Chondrocyte (in vitro differentiated cells): ENCODE data around the gene C2orf92. TPM values are rescaled to one million over a fixed set of nuclear protein-coding genes. Genes with fewer than 3 reads are reported as not detected.

ENCODE experiments used
- DNase-seq: peaks from one replicate; pipeline ENCODE4 v3.0.0; 2021; ENCODE audit warnings: mixed read lengths, low spot score
- H3K27ac Mint-ChIP-seq: one replicate; pipeline ENCODE4 v1.8.0; 2021; ENCODE audit warnings: mild to moderate bottlenecking, moderate library complexity, mixed read lengths; ENCODE audit not compliant: unreplicated experiment
- H3K27me3 Mint-ChIP-seq: 2 replicates; pipeline ENCODE4 v1.8.0; 2021; ENCODE audit warnings: low read depth, mixed read lengths
- H3K36me3 Mint-ChIP-seq: 2 replicates; pipeline ENCODE4 v1.8.0; 2021; ENCODE audit warnings: low read depth, mixed read lengths
- H3K4me1 Mint-ChIP-seq: 2 replicates; pipeline ENCODE4 v1.8.0; 2021; ENCODE audit warnings: low read depth, mild to moderate bottlenecking, mixed read lengths
- H3K4me3 Mint-ChIP-seq: one replicate; pipeline ENCODE4 v1.8.0; 2021; ENCODE audit warnings: mild to moderate bottlenecking, moderate library complexity, mixed read lengths; ENCODE audit not compliant: unreplicated experiment
- H3K9me3 Mint-ChIP-seq: 2 replicates; pipeline ENCODE4 v1.8.0; 2021; ENCODE audit warnings: low read depth, mixed read lengths
- total RNA-seq: library from RNA; stranded (reverse); gene quantifications from 3 replicates; pipeline ENCODE4 v1.2.1, GENCODE V29; 2021
- TF ChIP-seq, protein P1 (sequence below): fragments of 200-600 bp; sonication (generic); IDR thresholded peaks from 2 replicates; pipeline ENCODE4 v1.5.0; 2021; ENCODE audit warnings: antibody characterized with exemption, mild to moderate bottlenecking, moderate library complexity

The C2orf92 gene
- total RNA-seq, 1 donor from 2014 or later = 8.8 TPM

DNA sequence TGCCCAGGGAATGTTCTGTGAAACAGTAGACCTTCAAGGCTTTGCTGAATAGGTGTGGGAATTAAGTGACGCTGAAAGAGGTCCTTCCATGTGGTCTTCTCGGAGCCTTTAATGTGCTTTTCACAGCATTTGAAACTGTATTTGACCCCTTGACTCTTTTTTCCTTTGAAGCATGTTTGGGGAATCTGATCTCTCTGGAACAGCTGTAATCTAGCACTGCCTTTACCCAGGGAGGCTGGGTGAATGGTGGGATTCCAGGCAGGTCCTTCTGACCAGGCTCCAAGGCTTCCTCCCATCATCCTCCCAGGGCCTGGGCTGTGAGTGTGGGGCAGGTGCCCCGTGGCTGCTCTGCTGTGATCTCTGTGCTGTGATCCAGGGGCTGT lies 48.1 kb downstream of the C2orf92 start:
- Mint-ChIP-seq H3K9me3 (no peaks in the 10 kb centered on the region), H3K4me3 (no peak overlapping the region), H3K36me3 (no peaks in the 10 kb centered on the region), H3K27ac (no peak overlapping the region), H3K4me1 (no peaks in the 10 kb centered on the region), H3K27me3 (peaks cover 18% of the 10 kb centered on the region)
- no peak for DNase-seq
- TF ChIP-seq, protein P1, sequence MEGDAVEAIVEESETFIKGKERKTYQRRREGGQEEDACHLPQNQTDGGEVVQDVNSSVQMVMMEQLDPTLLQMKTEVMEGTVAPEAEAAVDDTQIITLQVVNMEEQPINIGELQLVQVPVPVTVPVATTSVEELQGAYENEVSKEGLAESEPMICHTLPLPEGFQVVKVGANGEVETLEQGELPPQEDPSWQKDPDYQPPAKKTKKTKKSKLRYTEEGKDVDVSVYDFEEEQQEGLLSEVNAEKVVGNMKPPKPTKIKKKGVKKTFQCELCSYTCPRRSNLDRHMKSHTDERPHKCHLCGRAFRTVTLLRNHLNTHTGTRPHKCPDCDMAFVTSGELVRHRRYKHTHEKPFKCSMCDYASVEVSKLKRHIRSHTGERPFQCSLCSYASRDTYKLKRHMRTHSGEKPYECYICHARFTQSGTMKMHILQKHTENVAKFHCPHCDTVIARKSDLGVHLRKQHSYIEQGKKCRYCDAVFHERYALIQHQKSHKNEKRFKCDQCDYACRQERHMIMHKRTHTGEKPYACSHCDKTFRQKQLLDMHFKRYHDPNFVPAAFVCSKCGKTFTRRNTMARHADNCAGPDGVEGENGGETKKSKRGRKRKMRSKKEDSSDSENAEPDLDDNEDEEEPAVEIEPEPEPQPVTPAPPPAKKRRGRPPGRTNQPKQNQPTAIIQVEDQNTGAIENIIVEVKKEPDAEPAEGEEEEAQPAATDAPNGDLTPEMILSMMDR = no peak

DNA sequence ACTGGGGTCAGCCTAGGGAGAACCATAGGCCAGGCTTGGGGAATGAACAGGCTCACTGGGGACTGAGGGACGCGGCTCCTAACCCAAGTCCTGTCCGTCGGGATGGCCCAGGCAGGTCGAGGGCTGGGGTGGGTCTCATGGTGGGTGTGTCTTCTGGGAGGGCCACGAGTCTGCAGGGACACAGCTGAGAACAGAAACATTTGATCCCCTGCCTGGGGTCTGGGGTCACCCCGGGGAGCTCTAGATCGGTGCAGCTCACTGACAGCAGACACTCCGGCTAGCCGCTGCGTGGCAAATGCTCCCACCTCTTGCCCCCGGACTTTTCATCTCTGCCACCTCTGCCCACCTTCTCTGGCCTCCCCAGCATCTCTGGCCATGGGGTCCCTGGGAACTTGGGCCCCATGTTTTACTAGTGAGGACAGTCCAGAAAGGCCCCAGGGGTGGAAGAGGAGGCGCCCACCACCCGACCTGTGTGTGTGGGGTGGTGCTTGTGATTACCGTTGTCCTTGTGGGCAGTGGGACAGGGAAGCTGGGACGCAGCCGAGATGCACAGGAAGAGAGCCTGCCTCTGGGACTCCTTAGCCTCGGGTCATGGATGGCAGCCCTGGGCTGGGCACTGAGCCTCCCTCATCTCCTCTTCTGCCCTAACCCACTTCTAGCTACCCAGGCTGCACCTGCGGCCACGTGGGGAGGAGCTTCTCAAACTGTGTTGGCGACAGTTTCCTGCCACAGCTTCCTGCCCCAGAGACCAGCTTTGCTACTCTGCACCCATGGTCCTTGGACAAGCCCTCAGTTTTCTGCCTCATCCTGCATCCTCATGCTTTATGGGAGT lies 48.8 kb downstream of the C2orf92 start:
- H3K27ac Mint-ChIP-seq = no peak overlapping the region
- no peak overlapping the region for H3K4me3 Mint-ChIP-seq
- H3K4me1 Mint-ChIP-seq = no peaks in the 10 kb centered on the region
- peak; percentile 80 for DNase-seq
- H3K36me3 Mint-ChIP-seq = no peaks in the 10 kb centered on the region
- H3K9me3 Mint-ChIP-seq = no peaks in the 10 kb centered on the region
- peaks cover 18% of the 10 kb centered on the region for H3K27me3 Mint-ChIP-seq
- TF ChIP-seq, protein P1 = no peak

DNA sequence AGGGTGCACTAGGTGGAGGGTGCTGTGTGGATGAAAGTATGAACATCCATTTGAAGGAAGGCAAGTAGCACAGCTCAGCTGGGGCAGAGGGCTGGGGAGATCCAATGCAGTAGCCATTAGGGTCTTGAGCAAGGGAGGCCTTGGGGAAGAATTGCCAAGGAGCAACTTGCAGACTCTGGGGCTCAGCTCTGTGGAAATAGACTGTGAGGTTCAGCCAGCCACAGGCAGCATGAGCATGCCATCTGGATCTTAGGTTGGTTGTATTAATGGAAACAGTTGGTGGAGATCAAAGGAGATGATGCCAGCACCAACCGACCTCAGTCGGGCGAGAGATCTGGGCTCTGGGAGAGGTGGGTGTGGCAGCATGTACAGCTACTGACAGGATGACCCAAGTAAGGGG lies 49.4 kb downstream of the C2orf92 start:
- H3K27me3 Mint-ChIP-seq = peaks cover 18% of the 10 kb centered on the region
- no peaks in the 10 kb centered on the region for H3K4me1 Mint-ChIP-seq
- H3K4me3 Mint-ChIP-seq = no peak overlapping the region
- no peak overlapping the region for H3K27ac Mint-ChIP-seq
- no peaks in the 10 kb centered on the region for H3K9me3 Mint-ChIP-seq
- TF ChIP-seq, protein P1 = no peak
- no peaks in the 10 kb centered on the region for H3K36me3 Mint-ChIP-seq
- DNase-seq = peak; percentile 47

DNA sequence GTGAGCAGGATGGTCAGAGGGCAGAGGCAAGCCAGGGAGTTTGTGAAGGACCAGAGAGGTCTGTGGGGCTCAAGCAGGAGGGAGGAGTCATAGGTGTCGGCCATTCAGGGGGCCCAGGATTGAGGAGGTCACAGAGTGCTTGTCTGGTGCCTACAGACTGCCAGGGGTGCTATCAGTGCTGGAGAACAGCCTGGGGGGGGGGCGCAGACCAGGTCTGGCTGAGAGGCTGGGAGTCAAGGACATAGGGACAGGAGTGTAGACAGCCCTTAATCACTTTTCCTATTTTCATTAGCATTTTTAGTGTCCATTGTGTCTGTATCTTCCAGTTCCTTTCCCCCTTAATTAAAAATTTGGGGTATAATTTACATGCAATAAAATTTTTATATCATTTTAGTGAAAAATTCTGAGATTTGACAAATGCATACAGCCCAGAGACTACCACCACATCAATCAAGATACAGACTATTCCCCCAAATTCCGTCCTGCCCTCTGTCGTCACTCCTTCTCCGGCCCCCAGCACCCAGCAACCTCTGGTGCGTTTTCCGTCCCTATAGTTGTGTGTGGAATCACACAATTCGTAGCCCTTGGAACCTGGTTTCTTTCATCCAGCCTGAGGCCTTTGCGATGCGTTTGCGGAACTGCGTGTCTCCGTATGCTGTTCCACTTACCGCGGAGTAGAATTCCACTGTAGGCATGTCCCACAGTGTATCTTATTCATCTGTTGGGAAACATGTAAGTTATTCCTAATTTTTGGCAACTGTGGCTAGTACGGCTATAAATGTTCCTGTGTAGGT lies 50.0 kb downstream of the C2orf92 start:
- Mint-ChIP-seq H3K4me1 (no peaks in the 10 kb centered on the region), H3K27me3 (peaks cover 18% of the 10 kb centered on the region), H3K4me3 (no peak overlapping the region), H3K9me3 (no peaks in the 10 kb centered on the region), H3K27ac (no peak overlapping the region), H3K36me3 (no peaks in the 10 kb centered on the region)
- TF ChIP-seq, protein P1 = no peak
- peak; percentile 50 for DNase-seq

DNA sequence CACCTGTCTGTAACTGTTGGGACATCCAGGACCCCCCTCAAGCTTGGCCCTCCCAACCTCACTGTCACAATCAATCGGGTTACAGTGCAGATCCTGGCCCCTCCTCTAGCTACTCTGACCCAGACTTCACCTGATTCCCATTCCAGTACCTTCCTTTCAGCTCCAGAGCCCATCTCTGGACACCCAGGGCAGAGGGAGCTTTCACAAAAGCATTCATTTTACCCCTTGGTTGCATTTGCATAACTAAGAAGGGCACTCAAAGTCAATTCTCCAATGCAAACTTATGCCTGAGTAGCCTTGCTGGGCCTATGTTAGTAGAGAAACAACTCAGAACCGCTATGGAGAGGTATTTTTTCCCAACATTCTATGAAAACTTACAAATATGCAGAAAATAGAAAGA lies 51.2 kb downstream of the C2orf92 start:
- Mint-ChIP-seq H3K9me3 (no peaks in the 10 kb centered on the region), H3K4me3 (no peak overlapping the region), H3K27me3 (peaks cover 18% of the 10 kb centered on the region), H3K27ac (no peak overlapping the region), H3K36me3 (no peaks in the 10 kb centered on the region), H3K4me1 (no peaks in the 10 kb centered on the region)
- DNase-seq = no peak
- TF ChIP-seq, protein P1 = no peak
